Stomach (tissue), 4 donors: Measurements from ENCODE around the gene NPDC1.

ENCODE experiments used
- POLR2A ChIP-seq, 4 donors: fragments of 450-650 bp; IDR thresholded peaks; one replicate each; pipeline ENCODE4 v1.6.1; 2016; ENCODE audit warnings: antibody characterized with exemption in 4 of 4, control low read depth in 2 of 4, mild to moderate bottlenecking in 1 of 4, moderate library complexity in 1 of 4
- POLR2AphosphoS5 ChIP-seq, 3 donors: sonication (generic); formaldehyde crosslinking; IDR thresholded peaks; one replicate each; pipeline ENCODE4 v1.6.1; 2016; ENCODE audit warnings: antibody characterized with exemption in 3 of 3
- TF ChIP-seq, protein P1 (sequence below), 7 experiments: fragments of 450-650 bp in 4 of 7; fragments of 200-600 bp in 3 of 7; sonication (generic) in 3 of 7; IDR thresholded peaks; one replicate each; pipeline ENCODE4 v1.5.1; 2016 to 2019; ENCODE audit warnings: antibody characterized with exemption in 7 of 7, control low read depth in 2 of 7, mild to moderate bottlenecking in 1 of 7

DNA sequence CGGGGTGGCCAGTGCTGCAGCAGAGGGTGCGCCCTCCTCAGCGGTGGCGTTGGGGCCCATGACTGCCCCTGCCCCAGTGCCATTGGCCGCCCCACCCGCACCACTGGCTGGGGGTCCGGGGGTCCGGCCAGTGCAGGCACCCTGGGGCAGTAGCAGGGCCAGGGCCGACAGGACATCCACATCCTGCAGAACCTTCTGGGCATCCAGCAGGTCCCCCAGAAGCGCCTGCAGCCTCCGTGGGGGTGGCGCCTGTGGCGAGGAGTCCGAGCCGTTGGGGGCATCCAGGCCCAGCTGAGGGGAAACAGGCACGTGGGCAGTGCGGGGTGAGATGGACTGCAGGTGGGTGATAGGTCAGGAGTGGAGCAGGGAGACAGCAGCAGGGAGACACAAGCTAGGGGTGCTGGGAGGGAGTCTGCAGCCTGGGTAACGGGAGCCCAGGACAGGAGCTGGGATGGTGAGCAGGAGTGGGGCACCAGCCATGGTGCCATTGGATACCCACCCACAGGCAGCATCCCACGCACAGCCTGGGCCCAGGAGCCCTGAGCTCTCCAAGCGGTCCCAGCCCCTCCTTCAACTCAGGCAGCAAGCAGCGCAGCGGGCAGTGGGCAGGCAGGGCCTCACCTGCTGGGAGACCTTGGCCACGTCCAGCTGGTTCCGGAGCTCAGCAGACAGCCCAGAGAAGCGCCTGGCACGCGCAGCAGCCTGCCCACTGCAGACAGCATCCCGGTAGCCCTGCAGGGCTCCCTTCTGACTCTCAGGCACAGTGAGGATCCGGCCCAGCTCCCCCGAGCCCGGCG is 25.0 kb downstream of the NPDC1 start:
- TF ChIP-seq POLR2A (IDR thresholded peaks at IDR 0.05) (no peak), POLR2AphosphoS5 (IDR thresholded peaks at IDR 0.05) (no peak)
- TF ChIP-seq, protein P1, sequence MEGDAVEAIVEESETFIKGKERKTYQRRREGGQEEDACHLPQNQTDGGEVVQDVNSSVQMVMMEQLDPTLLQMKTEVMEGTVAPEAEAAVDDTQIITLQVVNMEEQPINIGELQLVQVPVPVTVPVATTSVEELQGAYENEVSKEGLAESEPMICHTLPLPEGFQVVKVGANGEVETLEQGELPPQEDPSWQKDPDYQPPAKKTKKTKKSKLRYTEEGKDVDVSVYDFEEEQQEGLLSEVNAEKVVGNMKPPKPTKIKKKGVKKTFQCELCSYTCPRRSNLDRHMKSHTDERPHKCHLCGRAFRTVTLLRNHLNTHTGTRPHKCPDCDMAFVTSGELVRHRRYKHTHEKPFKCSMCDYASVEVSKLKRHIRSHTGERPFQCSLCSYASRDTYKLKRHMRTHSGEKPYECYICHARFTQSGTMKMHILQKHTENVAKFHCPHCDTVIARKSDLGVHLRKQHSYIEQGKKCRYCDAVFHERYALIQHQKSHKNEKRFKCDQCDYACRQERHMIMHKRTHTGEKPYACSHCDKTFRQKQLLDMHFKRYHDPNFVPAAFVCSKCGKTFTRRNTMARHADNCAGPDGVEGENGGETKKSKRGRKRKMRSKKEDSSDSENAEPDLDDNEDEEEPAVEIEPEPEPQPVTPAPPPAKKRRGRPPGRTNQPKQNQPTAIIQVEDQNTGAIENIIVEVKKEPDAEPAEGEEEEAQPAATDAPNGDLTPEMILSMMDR (IDR thresholded peaks at IDR 0.05): no peak
